Measurements from ENCODE around the gene RADIL. TPM values are rescaled to one million over a fixed set of nuclear protein-coding genes. Genes with fewer than 3 reads are reported as not detected.

Gene RADIL
- total RNA-seq, 1 donor from 2014 or later = 4.0 TPM

GRCh38 chr7:4875391-4875790 is 8.1 kb downstream of the RADIL start:
- Mint-ChIP-seq H3K36me3 (no peaks in the 10 kb centered on the region), H3K4me1 (peaks cover 26% of the 10 kb centered on the region), H3K4me3 (no peak overlapping the region), H3K9me3 (no peaks in the 10 kb centered on the region), H3K27me3 (ENCODE audit: low read depth) (peaks cover 1% of the 10 kb centered on the region), H3K27ac (no peak overlapping the region)
- no peak for DNase-seq (ENCODE audit: low spot score in 2 of 2, unreplicated experiment in 2 of 2)
- TF ChIP-seq CTCF (IDR thresholded peaks at IDR 0.05; ENCODE audit: unreplicated experiment) = no peak

GRCh38 chr7:4873071-4873944 is 10.2 kb downstream of the RADIL start:
- Mint-ChIP-seq H3K4me3 (no peak overlapping the region), H3K27me3 (ENCODE audit: low read depth) (no peaks in the 10 kb centered on the region), H3K36me3 (no peaks in the 10 kb centered on the region), H3K27ac (no peak overlapping the region), H3K9me3 (peaks cover 3% of the 10 kb centered on the region), H3K4me1 (peaks cover 26% of the 10 kb centered on the region)
- no peak for TF ChIP-seq CTCF (IDR thresholded peaks at IDR 0.05; ENCODE audit: unreplicated experiment)
- no peak for DNase-seq (ENCODE audit: low spot score in 2 of 2, unreplicated experiment in 2 of 2)

- Mint-ChIP-seq H3K27ac (peak overlapping the region; percentile 69), H3K9me3 (peaks cover 4% of the 10 kb centered on the region), H3K36me3 (no peaks in the 10 kb centered on the region), H3K4me1 (peaks cover 26% of the 10 kb centered on the region), H3K27me3 (ENCODE audit: low read depth) (no peaks in the 10 kb centered on the region), H3K4me3 (peak overlapping the region; percentile 35)
- no peak for TF ChIP-seq CTCF (IDR thresholded peaks at IDR 0.05; ENCODE audit: unreplicated experiment)
- peak in 1 of 2 experiments; percentile 61 for DNase-seq (ENCODE audit: low spot score in 2 of 2, unreplicated experiment in 2 of 2)
Observed at GRCh38 chr7:4871930-4872675, 11.4 kb downstream of the RADIL start.

- no peaks in the 10 kb centered on the region for H3K36me3 Mint-ChIP-seq
- H3K4me1 Mint-ChIP-seq = peaks cover 26% of the 10 kb centered on the region
Observed at GRCh38 chr7:4871056-4871680, 12.3 kb downstream of the RADIL start.

More at GRCh38 chr7:4871056-4871680, 12.3 kb downstream of the RADIL start:
- TF ChIP-seq CTCF (IDR thresholded peaks at IDR 0.05; ENCODE audit: unreplicated experiment) = no peak
- Mint-ChIP-seq H3K27me3 (ENCODE audit: low read depth) (no peaks in the 10 kb centered on the region), H3K4me3 (no peak overlapping the region), H3K9me3 (peaks cover 4% of the 10 kb centered on the region), H3K27ac (peak overlapping the region; percentile 41)
- no peak for DNase-seq (ENCODE audit: low spot score in 2 of 2, unreplicated experiment in 2 of 2)
